ENCODE data around the gene MCM3. TPM values are rescaled to one million over a fixed set of nuclear protein-coding genes. Genes with fewer than 3 reads are reported as not detected.

The MCM3 gene
- total RNA-seq, 1 experiment from 2014 or later, result 276 TPM

DNA sequence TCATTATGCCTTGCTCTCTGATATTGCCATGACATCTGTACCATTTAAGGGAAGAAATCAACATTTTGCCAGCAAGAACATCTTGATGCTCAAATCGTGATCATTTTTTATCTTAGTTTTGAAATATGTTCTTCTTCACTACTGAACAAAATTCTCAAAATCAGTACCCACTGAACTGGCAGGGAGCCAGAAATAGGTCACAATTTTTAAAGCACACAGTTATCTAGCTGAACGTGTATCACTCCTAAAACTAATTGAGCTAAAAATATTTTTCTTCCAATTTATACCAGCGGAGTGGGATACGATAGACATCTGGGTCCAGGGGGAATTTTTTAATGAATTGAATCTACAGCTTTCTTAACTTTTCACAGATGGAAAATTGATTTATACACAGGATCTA lies 51.5 kb downstream of the MCM3 start (continued):
- TF ChIP-seq, protein P1, sequence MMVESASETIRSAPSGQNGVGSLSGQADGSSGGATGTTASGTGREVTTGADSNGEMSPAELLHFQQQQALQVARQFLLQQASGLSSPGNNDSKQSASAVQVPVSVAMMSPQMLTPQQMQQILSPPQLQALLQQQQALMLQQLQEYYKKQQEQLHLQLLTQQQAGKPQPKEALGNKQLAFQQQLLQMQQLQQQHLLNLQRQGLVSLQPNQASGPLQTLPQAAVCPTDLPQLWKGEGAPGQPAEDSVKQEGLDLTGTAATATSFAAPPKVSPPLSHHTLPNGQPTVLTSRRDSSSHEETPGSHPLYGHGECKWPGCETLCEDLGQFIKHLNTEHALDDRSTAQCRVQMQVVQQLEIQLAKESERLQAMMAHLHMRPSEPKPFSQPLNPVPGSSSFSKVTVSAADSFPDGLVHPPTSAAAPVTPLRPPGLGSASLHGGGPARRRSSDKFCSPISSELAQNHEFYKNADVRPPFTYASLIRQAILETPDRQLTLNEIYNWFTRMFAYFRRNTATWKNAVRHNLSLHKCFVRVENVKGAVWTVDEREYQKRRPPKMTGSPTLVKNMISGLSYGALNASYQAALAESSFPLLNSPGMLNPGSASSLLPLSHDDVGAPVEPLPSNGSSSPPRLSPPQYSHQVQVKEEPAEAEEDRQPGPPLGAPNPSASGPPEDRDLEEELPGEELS (CRISPR knock-in tag; IDR thresholded peaks at IDR 0.05), result no peak
- no peak for TF ChIP-seq CBFB (CRISPR knock-in tag; IDR thresholded peaks at IDR 0.05; ENCODE audit: low read depth)
- TF ChIP-seq KAT7 (CRISPR knock-in tag; IDR thresholded peaks at IDR 0.05; ENCODE audit: borderline replicate concordance), result no peak

DNA sequence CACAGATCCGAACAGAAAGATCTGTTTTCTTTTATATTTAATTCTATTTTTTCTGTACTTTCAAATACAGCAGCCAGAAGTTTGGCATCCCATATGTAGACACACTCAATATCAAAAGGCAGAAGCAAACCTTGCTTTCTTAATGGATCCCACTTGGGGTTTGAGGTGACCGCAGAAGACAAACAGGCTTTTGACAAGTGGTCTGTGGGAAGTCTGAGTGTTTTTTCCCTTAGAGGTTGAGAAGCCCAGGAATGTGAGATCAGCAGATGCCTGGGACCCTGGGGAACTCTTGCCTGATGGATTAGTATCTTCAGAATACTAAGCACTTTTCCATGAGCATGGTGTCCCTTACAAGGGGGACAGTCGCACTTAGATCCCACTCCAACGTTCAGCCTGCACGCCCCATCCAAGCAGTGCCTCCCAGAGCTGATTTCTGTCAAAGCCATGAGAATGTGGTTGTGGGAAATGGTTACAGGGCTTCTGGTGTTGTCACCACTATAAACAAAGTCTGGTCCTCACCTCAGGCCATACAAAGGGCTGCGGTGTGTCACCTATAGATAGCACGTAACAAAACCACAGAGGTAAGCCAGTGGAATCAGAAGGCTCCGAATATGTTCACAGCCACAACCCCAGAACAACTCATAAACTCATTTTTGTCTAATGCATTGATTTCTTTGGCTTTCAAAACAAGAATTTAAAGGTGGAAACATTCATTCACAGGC lies 53.0 kb downstream of the MCM3 start:
- H3K27me3 Mint-ChIP-seq (ENCODE audit: low read depth), result no peaks in the 10 kb centered on the region
- no peaks in the 10 kb centered on the region for H3K36me3 Mint-ChIP-seq
- no peaks in the 10 kb centered on the region for H3K9me3 Mint-ChIP-seq
- POLR2A ChIA-PET, result no interaction called here
- peaks cover 25% of the 10 kb centered on the region for H3K4me1 Mint-ChIP-seq
- ATAC-seq (no peak), DNase-seq (ENCODE audit: low spot score) (no peak)
- H3K4me3 Mint-ChIP-seq, result no peak overlapping the region
- TF ChIP-seq ZNF219 (CRISPR knock-in tag; IDR thresholded peaks at IDR 0.05; ENCODE audit: borderline replicate concordance) (no peak), ZNF317 (CRISPR knock-in tag; IDR thresholded peaks at IDR 0.05; ENCODE audit: borderline replicate concordance, low read depth) (no peak), SMAD3 (CRISPR knock-in tag; IDR thresholded peaks at IDR 0.05; ENCODE audit: borderline replicate concordance) (no peak), TEAD4 (CRISPR knock-in tag; IDR thresholded peaks at IDR 0.05) (no peak)
- TF ChIP-seq, protein P2, sequence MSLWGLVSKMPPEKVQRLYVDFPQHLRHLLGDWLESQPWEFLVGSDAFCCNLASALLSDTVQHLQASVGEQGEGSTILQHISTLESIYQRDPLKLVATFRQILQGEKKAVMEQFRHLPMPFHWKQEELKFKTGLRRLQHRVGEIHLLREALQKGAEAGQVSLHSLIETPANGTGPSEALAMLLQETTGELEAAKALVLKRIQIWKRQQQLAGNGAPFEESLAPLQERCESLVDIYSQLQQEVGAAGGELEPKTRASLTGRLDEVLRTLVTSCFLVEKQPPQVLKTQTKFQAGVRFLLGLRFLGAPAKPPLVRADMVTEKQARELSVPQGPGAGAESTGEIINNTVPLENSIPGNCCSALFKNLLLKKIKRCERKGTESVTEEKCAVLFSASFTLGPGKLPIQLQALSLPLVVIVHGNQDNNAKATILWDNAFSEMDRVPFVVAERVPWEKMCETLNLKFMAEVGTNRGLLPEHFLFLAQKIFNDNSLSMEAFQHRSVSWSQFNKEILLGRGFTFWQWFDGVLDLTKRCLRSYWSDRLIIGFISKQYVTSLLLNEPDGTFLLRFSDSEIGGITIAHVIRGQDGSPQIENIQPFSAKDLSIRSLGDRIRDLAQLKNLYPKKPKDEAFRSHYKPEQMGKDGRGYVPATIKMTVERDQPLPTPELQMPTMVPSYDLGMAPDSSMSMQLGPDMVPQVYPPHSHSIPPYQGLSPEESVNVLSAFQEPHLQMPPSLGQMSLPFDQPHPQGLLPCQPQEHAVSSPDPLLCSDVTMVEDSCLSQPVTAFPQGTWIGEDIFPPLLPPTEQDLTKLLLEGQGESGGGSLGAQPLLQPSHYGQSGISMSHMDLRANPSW (CRISPR knock-in tag; conservative IDR thresholded peaks at IDR 0.05; ENCODE audit: low read depth), result no peak
- TF ChIP-seq, protein P1 (CRISPR knock-in tag; IDR thresholded peaks at IDR 0.05), result no peak
- TF ChIP-seq, protein P3, sequence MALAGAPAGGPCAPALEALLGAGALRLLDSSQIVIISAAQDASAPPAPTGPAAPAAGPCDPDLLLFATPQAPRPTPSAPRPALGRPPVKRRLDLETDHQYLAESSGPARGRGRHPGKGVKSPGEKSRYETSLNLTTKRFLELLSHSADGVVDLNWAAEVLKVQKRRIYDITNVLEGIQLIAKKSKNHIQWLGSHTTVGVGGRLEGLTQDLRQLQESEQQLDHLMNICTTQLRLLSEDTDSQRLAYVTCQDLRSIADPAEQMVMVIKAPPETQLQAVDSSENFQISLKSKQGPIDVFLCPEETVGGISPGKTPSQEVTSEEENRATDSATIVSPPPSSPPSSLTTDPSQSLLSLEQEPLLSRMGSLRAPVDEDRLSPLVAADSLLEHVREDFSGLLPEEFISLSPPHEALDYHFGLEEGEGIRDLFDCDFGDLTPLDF (CRISPR knock-in tag; IDR thresholded peaks at IDR 0.05), result no peak
- TF ChIP-seq, protein P4, sequence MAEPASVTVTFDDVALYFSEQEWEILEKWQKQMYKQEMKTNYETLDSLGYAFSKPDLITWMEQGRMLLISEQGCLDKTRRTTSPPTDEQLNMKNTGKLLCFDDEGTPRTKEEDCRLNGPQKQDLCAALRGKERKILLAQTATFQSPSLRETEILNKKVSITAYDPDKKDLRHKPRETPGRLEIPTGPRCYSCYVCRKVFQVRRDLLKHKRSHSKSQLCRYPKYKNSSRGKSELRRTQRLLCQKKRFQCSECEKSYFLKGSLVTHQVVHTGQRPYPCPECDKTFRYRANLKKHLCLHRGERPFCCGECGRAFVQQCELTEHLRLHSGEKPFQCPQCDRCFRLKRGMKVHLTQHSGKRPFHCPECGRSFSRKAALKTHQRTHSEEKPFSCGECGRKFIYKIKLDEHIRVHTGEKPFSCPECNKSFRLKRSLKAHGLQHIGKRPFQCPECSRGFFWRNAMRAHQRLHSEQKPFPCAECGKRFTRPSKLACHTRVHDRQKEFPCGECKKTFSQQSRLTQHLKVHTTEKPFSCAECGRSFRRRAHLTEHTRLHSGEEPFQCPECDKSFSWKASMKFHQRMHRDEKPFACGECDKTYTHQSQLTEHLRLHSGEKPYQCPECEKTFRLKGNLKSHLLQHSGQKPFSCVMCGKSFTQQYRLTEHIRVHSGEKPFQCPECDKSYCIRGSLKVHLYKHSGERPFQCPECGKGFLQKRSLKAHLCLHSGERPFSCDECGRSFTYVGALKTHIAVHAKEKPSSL (CRISPR knock-in tag; conservative IDR thresholded peaks at IDR 0.05), result no peak
- TF ChIP-seq, protein P5, sequence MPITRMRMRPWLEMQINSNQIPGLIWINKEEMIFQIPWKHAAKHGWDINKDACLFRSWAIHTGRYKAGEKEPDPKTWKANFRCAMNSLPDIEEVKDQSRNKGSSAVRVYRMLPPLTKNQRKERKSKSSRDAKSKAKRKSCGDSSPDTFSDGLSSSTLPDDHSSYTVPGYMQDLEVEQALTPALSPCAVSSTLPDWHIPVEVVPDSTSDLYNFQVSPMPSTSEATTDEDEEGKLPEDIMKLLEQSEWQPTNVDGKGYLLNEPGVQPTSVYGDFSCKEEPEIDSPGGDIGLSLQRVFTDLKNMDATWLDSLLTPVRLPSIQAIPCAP (CRISPR knock-in tag; IDR thresholded peaks at IDR 0.05), result no peak
- CTCF ChIA-PET, result interaction anchor here (1.5 kb wide), 1 partner anchor 168 kb away, joined by 3 read pairs; no protein-coding TSS in a partner anchor
- H3K27ac Mint-ChIP-seq, result no peak overlapping the region

All from WTC11 (cell line).